GM18526 (cell line): ENCODE results near the gene THRA.

Experiments used
- POLR2A ChIP-seq: IDR thresholded peaks from 3 replicates; pipeline ENCODE4 v1.6.1; 2011; ENCODE audit not compliant: insufficient read length; ENCODE audit errors: extremely low read depth

THRA gene

DNA sequence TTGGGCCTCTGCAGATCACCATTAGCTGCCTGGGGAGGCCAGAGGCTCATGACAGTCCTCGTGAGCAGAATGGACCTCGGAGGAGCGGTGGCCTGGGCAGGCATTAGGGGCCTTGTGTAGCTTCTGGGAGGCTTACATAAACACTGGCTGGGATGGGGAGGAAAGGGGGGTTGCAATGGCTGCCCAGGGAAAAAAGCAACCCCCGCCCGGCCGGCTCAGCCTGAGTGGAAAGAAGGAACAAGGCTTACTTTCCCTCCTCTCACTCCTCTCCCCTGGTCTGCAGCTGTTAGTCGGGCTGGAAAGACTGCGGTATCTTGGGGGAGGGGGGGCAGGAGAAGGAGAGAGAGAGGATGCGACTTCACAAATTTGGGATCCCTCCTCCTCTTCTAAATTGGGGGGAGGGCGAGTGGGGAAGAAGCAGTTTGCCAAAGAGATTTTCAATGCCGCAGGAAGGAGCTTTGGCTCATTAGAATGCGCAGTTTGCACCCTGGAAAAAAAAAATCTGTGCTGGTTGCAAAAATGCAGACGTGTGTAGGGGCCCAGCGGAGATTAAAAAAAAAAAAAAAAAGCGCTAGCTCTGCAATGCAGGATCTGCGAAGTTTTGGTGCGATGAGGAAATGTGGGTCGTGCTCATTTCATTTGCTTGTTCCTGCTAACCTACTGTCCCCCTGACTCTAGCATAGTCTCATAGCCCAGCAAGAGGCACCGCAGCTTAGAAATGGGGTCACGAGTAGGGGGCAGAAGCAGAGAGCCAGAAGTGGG is 44.2 kb downstream of the THRA start:
- no peak for TF ChIP-seq POLR2A

DNA sequence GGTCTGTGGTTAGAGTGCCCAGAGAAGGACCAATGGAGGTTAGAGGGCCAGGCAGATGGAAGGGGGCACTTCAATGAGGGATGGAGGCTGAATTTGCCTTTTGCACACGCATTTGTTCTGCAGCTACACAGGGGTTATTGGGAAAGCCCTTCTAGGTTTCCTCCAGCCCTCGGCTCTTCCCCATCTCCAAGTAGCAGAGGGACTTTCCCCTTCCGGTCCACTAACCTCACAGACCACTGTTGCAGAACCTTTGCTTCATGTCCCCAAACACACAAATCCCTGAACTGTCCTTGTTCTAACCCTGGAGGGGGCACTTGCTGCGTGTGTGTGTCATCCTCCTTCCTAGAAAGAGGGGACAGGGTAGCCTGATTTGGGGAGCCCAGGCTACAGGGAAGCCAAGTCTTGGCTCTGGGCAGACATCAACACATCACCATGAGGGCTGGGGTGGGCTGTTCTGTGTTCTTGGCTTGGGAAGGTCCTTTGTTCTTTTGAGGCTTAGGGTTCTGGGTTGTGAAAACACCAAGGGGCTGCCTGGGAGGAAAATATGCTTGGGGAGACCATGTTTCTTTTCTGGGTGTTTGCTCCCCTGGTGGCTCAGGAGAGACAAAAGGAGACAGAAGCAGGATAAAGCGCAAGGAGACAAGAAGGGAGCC is 44.9 kb downstream of the THRA start:
- TF ChIP-seq POLR2A, result no peak

- no peak for TF ChIP-seq POLR2A
These were observed 46.4 kb downstream of the THRA start for GRCh38 chr17:40108970-40109824.

DNA sequence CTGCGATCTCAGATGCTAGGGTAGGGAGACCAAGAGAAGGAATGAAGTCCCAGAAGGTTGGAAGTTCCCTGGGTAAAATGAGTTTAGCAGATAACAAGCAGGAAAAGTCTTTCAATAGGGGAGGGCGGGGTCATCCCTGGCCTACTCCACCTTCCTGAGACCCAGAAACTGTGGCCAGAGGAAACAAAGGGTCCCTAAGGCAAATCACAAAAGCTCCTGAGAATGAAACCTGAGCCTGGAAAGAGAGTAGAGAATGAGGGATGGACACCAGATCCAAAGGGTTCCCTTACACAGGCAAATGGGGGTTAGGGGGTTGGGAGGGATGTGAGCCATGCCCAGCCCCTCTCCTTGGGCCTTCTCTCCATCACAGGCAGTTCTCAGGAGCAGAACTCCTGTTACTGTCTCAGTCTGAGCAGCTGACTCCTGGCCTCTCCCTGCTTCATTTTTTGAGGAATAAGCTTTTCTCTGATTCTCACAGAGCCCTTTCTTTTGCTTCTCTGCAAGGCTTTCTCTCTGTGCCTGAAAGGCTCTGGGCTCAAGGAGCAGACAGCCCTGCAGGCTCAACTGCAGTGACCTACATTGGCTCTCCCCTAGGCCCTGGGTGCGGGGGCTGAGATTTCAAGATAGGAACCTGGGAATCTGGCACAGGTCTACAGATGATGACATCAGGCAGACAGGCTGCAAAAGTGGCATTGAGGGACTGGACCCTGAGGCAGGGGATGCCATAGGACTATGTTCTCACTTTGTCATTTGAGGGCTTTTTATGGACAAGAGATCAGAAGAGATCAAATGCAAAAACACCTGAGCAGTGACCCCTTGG is 47.5 kb downstream of the THRA start:
- TF ChIP-seq POLR2A, result no peak

DNA sequence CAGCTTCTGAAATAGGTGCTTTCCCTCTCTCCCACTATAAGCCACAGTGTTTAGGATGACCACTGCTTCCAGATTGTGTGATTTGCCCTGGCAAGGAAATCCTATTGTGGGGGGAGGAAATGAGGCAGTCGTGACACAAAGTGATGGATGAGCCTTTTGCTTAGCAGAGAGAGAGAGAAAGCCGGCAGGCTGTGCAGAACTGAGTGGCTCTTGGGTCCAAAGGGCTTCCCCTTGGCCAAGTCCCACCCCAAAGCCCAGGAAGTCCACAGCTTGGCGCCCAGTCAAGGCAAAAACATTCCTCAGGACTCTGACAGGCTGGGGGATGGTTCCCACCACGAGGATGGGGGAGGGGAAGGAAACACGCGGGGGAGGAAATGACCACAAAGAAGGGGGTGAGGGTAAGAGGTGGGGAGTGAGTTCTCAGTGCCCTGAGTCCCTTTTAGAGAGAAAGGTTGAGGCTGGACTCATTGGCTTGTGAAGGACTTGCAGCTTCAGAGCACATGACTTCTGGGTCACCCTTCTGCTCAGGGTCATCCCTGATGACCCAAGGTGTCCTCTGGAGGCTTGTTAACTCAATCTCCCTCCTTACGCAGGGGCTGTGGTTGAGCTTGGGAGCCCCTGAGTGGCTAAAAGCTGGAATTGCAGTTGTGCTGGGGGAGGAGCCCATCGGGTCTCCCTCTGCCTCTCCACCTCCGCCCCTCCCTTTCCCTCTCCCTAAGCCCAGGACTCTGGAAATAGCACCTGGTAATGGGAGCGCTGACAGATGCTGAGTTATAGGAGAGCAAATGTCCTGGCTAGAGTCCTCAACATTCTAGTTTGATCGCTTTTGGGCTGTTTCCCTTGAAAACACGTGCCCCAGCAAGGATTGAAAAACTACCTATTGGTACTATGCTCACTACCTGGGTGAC is 48.7 kb downstream of the THRA start:
- no peak for TF ChIP-seq POLR2A

DNA sequence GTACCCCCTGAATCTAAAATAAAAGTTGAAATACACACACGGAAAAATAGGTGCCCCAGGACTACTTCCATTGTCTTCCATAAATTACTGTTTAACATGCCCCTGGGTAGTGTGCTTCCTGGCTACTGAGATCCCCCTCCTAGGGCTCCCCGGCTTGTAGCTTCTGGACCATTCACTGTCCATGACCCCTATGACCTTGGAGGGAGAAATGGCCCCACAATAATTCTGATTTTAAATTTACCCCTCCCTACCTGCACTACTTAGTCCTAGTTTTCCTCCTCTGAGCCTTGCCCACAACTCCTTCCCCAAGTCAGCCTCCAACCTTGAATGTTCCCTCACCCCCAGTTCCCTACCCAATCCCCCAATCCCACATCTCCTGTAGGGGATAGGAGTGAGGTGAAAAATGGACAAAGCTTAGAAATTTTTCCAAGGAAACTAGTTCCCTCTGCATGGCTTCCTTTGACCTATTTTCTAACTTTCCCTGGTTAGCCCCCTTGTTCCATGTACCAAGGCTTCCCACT is 49.5 kb downstream of the THRA start:
- TF ChIP-seq POLR2A, result no peak

- TF ChIP-seq POLR2A, result no peak
These were observed 49.9 kb downstream of the THRA start for GRCh38 chr17:40112718-40113109.

- peak; percentile 49 for TF ChIP-seq POLR2A
These were observed 50.5 kb downstream of the THRA start for GRCh38 chr17:40113110-40113906.

DNA sequence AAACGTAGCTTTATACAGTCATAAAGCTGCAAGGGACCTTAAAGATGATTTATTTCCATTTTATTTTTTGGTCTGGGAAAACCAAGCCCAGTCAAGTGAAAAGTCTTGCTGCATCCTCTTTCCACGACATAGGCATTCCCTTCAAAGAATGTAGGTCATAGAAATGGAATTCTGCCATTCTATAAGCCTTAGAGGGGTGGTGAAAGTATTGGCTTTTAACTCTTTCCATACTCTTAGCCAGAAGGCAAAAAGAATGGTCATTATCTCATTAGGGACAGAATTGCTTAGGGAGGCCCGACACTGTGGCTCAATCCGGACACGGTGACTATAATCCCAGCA is 51.1 kb downstream of the THRA start:
- TF ChIP-seq POLR2A, result no peak

DNA sequence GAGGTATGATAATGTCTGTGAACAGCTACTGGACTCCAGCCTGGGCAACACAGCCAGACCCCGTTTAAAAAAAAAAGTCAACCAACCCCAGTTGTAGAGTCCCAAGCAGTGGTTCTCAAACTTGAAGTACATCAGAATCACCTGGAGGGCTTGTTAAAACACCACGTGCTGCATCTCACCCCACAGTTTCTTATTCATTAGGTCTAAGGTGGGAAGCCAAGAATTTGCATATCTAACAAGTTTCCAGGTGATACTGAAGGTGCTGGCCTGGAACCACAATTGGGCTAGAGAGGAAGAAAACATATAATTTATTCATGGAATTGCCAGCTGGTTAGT is 52.3 kb downstream of the THRA start:
- no peak for TF ChIP-seq POLR2A

- no peak for TF ChIP-seq POLR2A
These were observed 58.7 kb downstream of the THRA start, which contains the start of gene MSL1 for GRCh38 chr17:40121181-40122135. Gene MSL1 (plus strand): TSS chr17:40121971. CDS start chr17:40122613, 642 bp downstream.
